GM19328 (cell line): ENCODE measurements around the gene PAQR4.
"Not testable (repeated sequence)": the region's sequence is repeated elsewhere in the genome, so short reads cannot be mapped to it uniquely, and the experiment has no call there.

Source experiments
- ATAC-seq: cut with Tn5 transposase; IDR thresholded peaks from one replicate; pipeline ENCODE4 v1.9.1; 2021; ENCODE audit warnings: mild to moderate bottlenecking, moderate library complexity; ENCODE audit not compliant: unreplicated experiment

PAQR4 gene

GRCh38 chr16:2968738-2969544 lies at the start of gene PAQR4:
Gene PAQR4, plus strand, starts transcription at chr16:2969348. Its CDS starts 327 bp downstream, at chr16:2969675.
- ATAC-seq: peak; percentile 69

DNA sequence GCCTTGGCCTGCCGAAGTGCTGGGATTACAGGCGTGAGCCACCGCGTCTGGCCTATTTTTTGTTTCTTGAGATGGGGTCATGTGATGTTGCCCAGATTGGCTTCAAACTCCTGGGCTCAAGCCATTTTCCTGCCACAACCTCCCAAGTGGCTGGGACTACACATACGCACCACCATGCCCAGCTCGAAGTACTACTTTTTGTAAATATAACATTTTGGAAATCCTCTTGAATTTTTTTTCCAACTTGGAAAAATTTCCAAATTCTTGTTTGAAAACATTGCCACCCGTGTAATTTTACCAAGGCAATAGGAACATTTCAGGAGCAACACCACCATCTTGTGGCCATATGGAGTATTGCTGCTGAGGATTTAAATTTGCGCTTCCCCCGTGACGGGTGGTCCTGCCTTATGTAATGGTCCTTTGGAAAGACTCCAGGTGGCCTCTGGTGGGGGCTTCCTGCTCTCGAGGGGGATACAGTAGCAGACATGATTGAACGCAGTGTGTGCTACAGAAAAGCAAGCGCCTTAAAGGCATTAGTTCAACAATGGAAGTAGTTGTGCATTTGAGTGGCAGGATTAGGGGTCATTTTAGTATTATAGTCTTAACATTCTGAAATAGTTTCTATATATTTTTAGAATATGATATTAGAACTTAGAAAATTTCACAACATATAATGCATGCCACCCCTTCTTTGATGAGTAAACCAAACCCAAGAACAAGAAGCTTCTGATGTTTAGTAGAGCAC lies 49.5 kb upstream of the PAQR4 start:
- ATAC-seq: no peak

DNA sequence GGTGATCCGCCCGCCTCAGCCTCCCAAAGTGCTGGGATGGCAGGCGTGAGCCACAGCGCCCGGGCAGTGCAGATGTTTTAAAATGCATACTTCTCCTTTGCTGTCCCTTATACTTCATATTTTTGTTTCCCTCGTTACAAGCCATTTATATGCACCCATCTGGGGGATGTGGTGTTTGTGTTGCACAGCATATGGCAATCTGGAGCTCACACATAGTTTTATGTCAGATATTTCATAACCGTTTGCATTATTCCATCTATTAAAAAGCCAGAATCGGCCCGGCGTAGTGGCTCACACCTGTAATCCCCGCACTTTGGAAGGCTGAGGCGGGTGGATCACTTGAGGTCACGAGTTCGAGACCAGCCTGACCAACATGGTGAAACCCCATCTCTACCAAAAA lies 45.7 kb upstream of the PAQR4 start:
- ATAC-seq: no peak

DNA sequence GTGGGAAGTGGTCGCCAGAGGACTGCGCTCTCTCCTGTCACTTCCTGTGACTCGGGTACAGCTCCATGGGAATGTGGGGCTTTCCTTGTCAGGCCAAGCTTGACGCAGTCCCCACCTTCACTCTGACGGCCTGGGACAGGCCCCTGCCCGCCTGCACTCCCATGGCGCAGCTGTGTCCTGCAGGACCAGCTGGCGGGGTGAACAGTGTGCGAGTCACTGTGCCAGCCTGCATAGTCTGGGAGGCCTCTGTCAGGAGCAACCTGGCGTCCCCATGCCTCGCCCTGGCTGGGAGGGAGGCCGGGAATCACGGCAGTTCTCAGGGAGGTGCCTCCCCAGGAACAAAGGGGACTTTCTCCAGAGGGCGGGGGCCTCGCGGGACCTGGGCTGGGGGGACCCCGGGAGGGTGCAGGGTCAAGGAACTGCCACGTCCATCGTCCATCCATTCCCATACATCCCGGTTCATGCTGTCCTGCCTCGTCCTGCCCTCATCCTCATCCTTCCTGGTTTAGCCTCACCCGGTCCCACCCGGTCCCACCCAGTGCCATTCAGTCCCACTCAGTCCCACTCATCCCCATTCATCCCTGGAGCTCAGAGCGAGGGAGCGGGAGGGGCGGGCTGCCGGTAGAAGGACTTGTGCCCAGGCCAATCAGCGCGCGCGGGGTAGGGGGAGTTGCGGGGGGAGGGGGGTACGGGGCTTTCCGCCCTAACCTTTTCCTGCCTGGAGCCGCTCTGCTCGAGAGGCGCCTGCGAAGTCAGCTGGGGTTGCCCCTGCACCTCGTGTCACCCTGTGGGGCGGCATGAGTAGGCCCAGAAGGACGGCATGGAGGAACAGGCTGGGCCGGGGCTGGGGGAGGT lies 44.0 kb upstream of the PAQR4 start:
- ATAC-seq: no peak

DNA sequence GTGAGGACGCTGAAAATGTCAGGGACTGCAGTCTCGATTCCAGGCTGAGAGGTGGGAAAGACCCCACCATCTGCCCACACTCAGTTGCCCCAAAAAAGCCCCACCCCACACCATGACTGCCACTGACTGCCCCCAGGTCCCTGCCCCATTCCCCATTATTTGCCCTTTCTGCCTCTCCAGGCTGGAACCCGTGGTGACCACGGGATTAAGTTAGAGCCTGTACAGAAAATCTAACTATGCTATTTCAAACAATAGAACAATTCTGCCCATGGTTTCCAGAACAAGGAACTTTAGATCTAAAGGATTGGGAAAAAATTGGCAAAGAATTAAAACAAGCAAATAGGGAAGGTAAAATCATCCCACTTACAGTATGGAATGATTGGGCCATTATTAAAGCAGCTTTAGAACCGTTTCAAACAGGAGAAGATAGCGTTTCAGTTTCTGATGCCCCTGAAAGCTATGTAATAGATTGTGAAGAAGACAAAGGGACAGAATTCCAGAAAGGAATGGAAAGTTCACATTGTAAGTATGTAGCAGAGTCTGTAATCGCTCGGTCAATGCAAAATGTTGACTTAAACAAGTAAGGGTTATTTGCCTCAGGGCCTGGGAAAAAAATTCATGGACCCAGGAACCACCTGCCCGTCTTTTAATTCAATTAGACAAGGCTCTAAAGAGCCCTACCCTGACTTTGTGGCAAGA lies 43.0 kb upstream of the PAQR4 start:
- no peak for ATAC-seq

DNA sequence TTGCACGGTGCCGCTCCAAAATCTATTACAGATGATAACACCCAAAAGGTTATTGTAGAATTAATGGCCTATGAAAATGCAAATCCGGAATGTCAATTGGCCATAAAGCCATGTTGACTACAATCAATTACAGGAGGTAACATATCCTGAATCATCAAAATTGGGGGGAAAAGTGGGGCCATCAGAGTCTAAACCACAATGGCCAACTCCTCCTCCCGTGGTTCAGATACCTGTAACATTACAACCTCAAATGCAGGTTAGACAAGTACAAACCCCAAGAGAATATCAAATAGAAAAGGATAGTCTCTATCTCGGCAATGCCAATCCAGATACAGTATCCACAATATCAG lies 42.5 kb upstream of the PAQR4 start:
- ATAC-seq: no peak

DNA sequence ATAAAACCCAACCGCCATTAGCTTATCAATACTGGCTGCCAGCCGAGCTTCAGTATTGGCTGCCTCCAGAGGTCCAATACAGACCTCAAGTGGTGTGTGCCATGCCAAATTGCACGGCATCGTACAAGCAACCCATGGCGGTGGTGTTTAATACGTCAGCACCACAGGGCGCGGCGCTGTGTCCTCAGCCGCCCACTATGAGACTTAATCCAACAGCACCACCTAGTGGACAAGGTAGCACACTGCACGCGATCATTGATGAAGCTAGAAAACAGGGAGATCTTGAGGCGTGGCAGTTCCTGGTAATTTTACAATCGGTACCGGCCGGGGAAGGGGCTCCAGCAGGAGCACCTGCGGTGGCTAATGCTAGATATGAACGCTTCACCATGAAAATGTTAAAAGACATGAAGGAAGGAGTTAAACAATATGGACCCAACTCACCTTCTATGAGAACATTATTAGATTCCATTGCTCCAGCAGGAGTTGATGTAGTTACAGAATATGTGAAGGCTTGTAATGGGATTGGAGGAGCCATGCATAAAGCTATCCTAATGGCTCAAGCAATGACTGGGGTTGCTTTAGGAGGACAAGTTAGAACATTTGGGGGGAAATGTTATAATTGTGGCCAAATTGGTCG lies 42.0 kb upstream of the PAQR4 start:
- ATAC-seq: no peak

GRCh38 chr16:2928151-2928550 lies 41.0 kb upstream of the PAQR4 start:
- not testable (repeated sequence) for ATAC-seq

DNA sequence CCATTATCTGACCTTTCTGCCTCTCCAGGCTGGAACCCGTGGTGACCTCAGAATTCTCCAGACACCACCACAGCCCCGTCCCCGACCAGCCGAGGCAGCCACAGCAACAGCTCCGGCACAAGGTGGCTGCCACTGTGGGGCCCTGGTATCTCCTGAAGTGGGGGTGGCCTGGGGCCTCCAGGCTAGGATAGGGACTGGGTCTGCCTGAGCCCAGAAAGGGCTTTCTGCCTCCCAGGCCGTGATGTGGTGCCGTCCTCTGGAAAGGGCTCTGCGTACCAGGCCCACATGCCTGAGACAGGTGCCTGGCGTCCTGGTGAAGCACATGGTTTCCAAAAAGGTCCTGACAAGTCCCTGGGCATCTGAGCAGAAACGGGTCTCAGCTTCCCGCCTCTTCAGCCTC lies 40.4 kb upstream of the PAQR4 start:
- no peak for ATAC-seq

- ATAC-seq: no peak
Measured at GRCh38 chr16:2929693-2930092, 39.5 kb upstream of the PAQR4 start.

DNA sequence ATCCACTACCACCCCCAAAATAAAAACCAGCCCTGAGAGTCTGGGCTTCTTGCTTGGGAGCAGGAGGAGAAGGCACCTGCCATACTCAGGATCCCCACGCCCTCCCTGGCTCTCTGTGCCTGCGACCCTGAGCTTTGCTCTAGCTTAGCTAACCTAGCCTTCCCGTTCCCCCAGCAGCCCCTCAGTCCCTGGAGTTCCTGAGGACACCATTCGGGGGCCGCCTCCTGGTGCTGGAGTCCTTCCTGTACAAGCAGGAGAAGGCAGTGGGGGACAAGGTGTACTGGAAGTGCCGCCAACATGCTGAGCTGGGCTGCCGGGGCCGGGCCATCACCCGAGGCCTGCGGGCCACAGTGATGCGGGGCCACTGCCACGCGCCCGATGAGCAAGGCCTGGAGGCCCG lies 38.9 kb upstream of the PAQR4 start:
- no peak for ATAC-seq

- ATAC-seq: not testable (repeated sequence)
Measured at GRCh38 chr16:2931231-2931914, 37.8 kb upstream of the PAQR4 start.

- ATAC-seq: no peak
Measured at GRCh38 chr16:2933136-2933535, 36.0 kb upstream of the PAQR4 start.

- no peak for ATAC-seq
Measured at GRCh38 chr16:2933701-2934100, 35.4 kb upstream of the PAQR4 start.

- ATAC-seq: no peak
Measured at GRCh38 chr16:2934450-2934849, 34.7 kb upstream of the PAQR4 start.

GRCh38 chr16:2936436-2937011 lies 32.6 kb upstream of the PAQR4 start:
- no peak for ATAC-seq

DNA sequence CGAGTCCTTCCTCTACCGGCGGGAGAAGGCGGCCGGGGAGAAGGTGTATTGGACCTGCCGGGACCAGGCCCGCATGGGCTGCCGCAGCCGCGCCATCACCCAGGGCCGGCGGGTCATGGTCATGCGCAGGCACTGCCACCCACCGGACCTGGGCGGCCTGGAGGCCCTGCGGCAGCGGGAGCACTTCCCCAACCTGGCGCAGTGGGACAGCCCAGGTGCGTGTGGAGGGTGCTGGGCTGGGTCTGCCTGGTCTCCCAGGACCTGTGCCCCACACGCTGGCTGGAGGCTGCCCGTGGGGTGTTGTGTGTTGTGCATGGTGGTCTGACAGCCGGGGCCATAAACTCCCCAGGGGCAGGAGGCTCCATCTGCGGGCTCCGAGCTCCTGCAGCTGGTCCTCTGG lies 32.0 kb upstream of the PAQR4 start:
- no peak for ATAC-seq

GRCh38 chr16:2938206-2938605 lies 30.9 kb upstream of the PAQR4 start:
- ATAC-seq: no peak

GRCh38 chr16:2939968-2940367 lies 29.2 kb upstream of the PAQR4 start:
- no peak for ATAC-seq
